ENCODE data around the gene LRRC75A. TPM values are rescaled to one million over a fixed set of nuclear protein-coding genes. Genes with fewer than 3 reads are reported as not detected.

The LRRC75A gene
- total RNA-seq, 4 donors from 2014 or later: 0.26 to 6.0 (median 3.7) TPM

DNA sequence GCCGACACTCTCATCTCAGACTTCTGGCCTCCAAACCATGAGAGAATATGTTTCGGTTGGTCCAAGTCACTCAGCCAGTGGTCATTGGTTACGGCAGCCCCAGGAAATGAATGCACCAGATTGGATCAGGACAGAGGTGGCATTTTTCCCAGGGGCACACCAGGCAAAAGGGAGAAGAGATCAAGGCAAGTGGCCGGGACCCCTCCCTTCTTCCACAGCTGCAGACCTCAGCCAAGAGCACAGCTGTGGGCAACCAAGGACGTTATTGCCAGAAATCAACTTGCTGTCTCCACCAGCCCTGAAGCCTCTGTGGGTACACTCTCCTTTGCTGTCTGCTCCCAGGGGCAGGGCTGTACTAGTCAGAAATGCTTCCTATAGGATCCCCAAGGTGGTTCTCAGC, 20.7 kb downstream of the LRRC75A start:
- no peak for DNase-seq
- no peak overlapping the region for H3K27ac ChIP-seq
- no peaks in the 10 kb centered on the region for H3K9me3 ChIP-seq
- no peaks in the 10 kb centered on the region for H3K36me3 ChIP-seq
- no peaks in the 10 kb centered on the region for H3K4me1 ChIP-seq
- H3K27me3 ChIP-seq: no peaks in the 10 kb centered on the region
- no peak overlapping the region for H3K4me3 ChIP-seq
- intact Hi-C loops (cut with DNase I; ENCODE audit: low total_unique reads): no loop called here
- no peak for TF ChIP-seq POLR2A (IDR thresholded peaks at IDR 0.05)
- TF ChIP-seq, protein P1, sequence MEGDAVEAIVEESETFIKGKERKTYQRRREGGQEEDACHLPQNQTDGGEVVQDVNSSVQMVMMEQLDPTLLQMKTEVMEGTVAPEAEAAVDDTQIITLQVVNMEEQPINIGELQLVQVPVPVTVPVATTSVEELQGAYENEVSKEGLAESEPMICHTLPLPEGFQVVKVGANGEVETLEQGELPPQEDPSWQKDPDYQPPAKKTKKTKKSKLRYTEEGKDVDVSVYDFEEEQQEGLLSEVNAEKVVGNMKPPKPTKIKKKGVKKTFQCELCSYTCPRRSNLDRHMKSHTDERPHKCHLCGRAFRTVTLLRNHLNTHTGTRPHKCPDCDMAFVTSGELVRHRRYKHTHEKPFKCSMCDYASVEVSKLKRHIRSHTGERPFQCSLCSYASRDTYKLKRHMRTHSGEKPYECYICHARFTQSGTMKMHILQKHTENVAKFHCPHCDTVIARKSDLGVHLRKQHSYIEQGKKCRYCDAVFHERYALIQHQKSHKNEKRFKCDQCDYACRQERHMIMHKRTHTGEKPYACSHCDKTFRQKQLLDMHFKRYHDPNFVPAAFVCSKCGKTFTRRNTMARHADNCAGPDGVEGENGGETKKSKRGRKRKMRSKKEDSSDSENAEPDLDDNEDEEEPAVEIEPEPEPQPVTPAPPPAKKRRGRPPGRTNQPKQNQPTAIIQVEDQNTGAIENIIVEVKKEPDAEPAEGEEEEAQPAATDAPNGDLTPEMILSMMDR (IDR thresholded peaks at IDR 0.05): no peak

GRCh38 chr17:16470265-16470664, 21.7 kb downstream of the LRRC75A start:
- Histone ChIP-seq H3K27me3 (no peaks in the 10 kb centered on the region), H3K9me3 (no peaks in the 10 kb centered on the region), H3K36me3 (no peaks in the 10 kb centered on the region), H3K27ac (peak overlapping the region in 1 of 2 donors; percentile 11), H3K4me1 (no peaks in the 10 kb centered on the region), H3K4me3 (no peak overlapping the region)
- intact Hi-C loops (cut with DNase I; ENCODE audit: low total_unique reads): no loop called here
- TF ChIP-seq, protein P1 (IDR thresholded peaks at IDR 0.05): no peak
- TF ChIP-seq POLR2A (IDR thresholded peaks at IDR 0.05): no peak
- no peak for DNase-seq

- Histone ChIP-seq H3K4me1 (no peaks in the 10 kb centered on the region), H3K4me3 (no peak overlapping the region), H3K27ac (no peak overlapping the region), H3K9me3 (no peaks in the 10 kb centered on the region), H3K27me3 (no peaks in the 10 kb centered on the region), H3K36me3 (no peaks in the 10 kb centered on the region)
- DNase-seq: no peak
- intact Hi-C loops (cut with DNase I; ENCODE audit: low total_unique reads): no loop called here
- no peak for TF ChIP-seq POLR2A (IDR thresholded peaks at IDR 0.05)
- TF ChIP-seq, protein P1 (IDR thresholded peaks at IDR 0.05): no peak
These were observed 23.5 kb downstream of the LRRC75A start for GRCh38 chr17:16468428-16468992.

DNA sequence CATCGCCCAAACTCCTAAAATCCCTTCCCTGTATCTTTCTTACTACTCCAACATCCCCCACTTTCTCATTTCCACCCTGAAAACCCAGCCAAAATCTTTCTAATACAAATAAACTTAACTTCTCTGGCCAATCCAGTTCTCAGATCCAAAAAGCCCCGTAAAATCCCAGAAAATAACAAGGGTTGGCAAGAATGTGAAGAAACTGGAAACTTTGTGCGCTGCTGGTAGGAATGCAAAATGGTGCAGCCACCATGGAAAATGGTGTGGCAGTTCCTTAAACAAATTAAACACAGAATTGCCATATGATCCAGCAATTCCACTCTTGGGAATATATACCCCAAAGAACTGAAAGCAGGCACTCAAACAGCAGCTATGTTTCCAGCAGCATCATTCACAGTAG, 24.1 kb downstream of the LRRC75A start:
- H3K27ac ChIP-seq: no peak overlapping the region
- DNase-seq: no peak
- no peaks in the 10 kb centered on the region for H3K27me3 ChIP-seq
- TF ChIP-seq, protein P1 (IDR thresholded peaks at IDR 0.05): no peak
- no peak for TF ChIP-seq POLR2A (IDR thresholded peaks at IDR 0.05)
- H3K4me1 ChIP-seq: no peaks in the 10 kb centered on the region
- H3K36me3 ChIP-seq: no peaks in the 10 kb centered on the region
- intact Hi-C loops (cut with DNase I; ENCODE audit: low total_unique reads): no loop called here
- no peak overlapping the region for H3K4me3 ChIP-seq
- H3K9me3 ChIP-seq: no peaks in the 10 kb centered on the region

- TF ChIP-seq, protein P1 (IDR thresholded peaks at IDR 0.05): no peak
- no peak for TF ChIP-seq POLR2A (IDR thresholded peaks at IDR 0.05)
- intact Hi-C loops (cut with DNase I; ENCODE audit: low total_unique reads): no loop called here
- H3K4me1 ChIP-seq: no peaks in the 10 kb centered on the region
These were observed 24.9 kb downstream of the LRRC75A start for GRCh38 chr17:16467044-16467443.

More at GRCh38 chr17:16467044-16467443, 24.9 kb downstream of the LRRC75A start:
- no peaks in the 10 kb centered on the region for H3K27me3 ChIP-seq
- no peak overlapping the region for H3K4me3 ChIP-seq
- no peaks in the 10 kb centered on the region for H3K9me3 ChIP-seq
- H3K27ac ChIP-seq: no peak overlapping the region
- H3K36me3 ChIP-seq: no peaks in the 10 kb centered on the region
- DNase-seq: no peak

Measured in uterus (tissue), 4 donors.